WI38 (cell line): ENCODE results near the gene CLSTN2.

Experiments
- H3K4me3 ChIP-seq: 2 replicates; pipeline ENCODE4 v1.5.1; 2011; ENCODE audit warnings: low read depth, mild to moderate bottlenecking, control low read depth, low read length
- TF ChIP-seq, protein P1 (sequence below): IDR thresholded peaks from 2 replicates; pipeline ENCODE4 v1.5.1; 2012; ENCODE audit warnings: low read depth, mild to moderate bottlenecking, control low read depth, low read length

Gene CLSTN2

DNA sequence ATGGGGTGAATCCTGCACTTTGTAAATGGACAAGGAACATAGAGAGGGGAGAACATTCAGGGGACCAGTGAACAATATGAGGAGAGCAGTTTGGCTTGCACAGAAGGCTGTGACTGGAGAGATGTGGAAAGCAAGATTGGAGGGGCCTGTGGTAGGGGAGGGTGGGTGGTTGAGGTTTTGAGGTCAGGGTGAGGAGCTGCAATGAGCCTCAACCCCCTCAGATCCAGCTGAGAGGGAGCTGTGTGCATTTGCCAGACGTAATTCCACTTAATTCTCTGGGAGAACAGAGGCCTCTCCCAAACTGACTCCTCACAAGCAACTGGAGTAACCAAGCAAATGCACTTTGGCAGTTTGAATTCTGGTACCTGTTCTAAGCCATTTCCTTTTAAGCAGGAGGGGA lies 489.7 kb downstream of the CLSTN2 start:
- no peak overlapping the region for H3K4me3 ChIP-seq
- TF ChIP-seq, protein P1, sequence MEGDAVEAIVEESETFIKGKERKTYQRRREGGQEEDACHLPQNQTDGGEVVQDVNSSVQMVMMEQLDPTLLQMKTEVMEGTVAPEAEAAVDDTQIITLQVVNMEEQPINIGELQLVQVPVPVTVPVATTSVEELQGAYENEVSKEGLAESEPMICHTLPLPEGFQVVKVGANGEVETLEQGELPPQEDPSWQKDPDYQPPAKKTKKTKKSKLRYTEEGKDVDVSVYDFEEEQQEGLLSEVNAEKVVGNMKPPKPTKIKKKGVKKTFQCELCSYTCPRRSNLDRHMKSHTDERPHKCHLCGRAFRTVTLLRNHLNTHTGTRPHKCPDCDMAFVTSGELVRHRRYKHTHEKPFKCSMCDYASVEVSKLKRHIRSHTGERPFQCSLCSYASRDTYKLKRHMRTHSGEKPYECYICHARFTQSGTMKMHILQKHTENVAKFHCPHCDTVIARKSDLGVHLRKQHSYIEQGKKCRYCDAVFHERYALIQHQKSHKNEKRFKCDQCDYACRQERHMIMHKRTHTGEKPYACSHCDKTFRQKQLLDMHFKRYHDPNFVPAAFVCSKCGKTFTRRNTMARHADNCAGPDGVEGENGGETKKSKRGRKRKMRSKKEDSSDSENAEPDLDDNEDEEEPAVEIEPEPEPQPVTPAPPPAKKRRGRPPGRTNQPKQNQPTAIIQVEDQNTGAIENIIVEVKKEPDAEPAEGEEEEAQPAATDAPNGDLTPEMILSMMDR: no peak

DNA sequence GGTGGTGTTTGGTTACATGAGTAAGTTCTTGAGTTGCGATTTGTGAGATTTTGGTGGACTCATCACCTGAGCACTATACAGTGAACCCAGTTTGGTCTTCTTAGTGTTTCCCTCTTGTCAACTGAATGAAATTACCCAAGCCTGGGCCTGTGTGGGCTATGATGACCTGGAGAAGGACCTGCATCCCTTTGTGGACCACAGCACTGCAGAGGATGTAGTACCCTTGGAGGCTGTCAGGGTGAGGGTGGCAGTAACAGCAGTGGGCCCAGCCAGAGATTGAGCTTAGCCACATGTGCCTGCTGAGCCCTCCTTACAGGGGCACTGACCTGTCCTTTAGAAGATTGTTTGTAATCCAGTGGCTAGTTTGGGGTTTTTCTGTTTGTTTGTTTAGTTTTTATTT lies 492.8 kb downstream of the CLSTN2 start:
- no peak overlapping the region for H3K4me3 ChIP-seq
- TF ChIP-seq, protein P1: no peak

DNA sequence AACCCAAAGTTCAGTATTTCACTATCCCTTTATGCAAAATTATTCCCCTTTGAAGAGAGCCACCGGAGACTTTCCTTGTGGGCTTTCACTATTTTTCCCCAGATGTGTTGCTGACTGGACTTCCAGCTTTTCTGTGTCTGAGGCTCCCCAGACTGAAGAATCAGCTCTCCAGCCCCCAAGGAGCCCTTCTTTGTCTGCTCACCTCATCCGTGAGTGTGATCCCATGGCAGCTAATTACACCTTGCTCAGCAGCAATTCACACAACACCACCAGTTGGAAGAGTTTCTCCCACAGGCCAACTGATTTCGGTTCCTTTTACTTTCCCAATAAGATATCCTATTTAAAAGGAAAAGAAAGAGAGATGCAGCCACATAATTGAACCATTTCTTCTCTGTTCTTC lies 493.4 kb downstream of the CLSTN2 start:
- TF ChIP-seq, protein P1: no peak
- H3K4me3 ChIP-seq: no peak overlapping the region

- TF ChIP-seq, protein P1: no peak
- H3K4me3 ChIP-seq: no peak overlapping the region
Measured at GRCh38 chr3:140429791-140430190, 494.8 kb downstream of the CLSTN2 start.

GRCh38 chr3:140430494-140430893 lies 495.5 kb downstream of the CLSTN2 start:
- TF ChIP-seq, protein P1: no peak
- H3K4me3 ChIP-seq: no peak overlapping the region

DNA sequence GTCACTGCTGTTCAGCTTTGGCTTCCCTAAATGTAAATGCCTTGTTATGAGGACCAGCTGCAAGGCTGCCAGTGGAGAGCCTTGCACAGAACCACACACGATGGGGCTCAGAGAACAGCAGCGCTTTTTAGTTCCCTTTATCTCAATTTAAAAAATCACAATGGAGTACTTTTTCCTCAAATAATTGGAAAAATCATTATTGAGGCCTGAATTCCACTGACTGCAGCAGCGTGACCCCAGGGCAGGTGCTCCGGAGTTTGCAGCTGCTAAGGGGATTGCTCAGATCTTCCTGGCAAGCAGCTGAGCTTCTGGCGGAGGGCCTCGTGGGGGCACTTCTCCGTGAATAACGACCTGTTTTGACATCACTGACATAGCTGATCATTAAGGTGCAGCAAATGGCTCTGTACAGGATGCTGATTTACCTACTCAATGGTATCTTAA lies 497.3 kb downstream of the CLSTN2 start:
- H3K4me3 ChIP-seq: no peak overlapping the region

DNA sequence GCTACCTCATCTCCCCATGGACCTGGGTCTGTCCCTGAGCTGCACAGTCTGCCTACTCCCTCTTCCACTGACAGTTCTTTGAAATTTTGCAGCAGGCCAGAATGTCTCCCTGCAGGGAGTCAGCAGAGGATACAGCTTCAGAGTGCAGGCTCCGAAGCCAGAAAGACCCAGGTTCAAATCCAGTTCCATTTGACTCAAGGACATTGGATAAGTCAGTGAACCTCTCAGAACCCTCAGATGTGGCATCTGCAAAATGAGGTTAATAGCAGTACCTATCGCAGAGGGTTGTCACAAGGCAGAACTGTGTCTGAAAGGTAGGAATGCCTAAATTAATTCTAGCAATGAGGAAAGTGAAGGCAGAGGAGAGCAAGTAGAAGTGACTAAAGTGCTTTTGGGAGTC lies 498.4 kb downstream of the CLSTN2 start:
- TF ChIP-seq, protein P1: no peak
- H3K4me3 ChIP-seq: no peak overlapping the region

More for the DNA sequence above, 497.3 kb downstream of the CLSTN2 start:
- TF ChIP-seq, protein P1: no peak
